GM21526 (cell line): ENCODE results near the gene PRR36.
"Not testable (repeated sequence)": the region's sequence is repeated elsewhere in the genome, so short reads cannot be mapped to it uniquely, and the experiment has no call there.

Experiments used
- ATAC-seq: cut with Tn5 transposase; IDR thresholded peaks from one replicate; pipeline ENCODE4 v1.9.1; 2021; ENCODE audit warnings: moderate library complexity; ENCODE audit not compliant: unreplicated experiment, low FRiP score

The PRR36 gene

GRCh38 chr19:7874076-7874896 is at the start of gene PRR36:
Gene PRR36 (minus strand): TSS chr19:7874390. CDS start chr19:7873689, 701 bp downstream.
- ATAC-seq: no peak

- ATAC-seq: no peak
Observed at GRCh38 chr19:7923295-7924191, 49.4 kb upstream of the PRR36 start.

GRCh38 chr19:7922836-7923195 is 48.6 kb upstream of the PRR36 start:
- no peak for ATAC-seq

- ATAC-seq: no peak
Observed at GRCh38 chr19:7921967-7922835, 48.0 kb upstream of the PRR36 start.

- ATAC-seq: peak; percentile 1
Observed at GRCh38 chr19:7921302-7921966, 47.2 kb upstream of the PRR36 start.

GRCh38 chr19:7920519-7921301 is 46.5 kb upstream of the PRR36 start:
- peak; percentile 9 for ATAC-seq

- peak; percentile 39 for ATAC-seq
Observed at GRCh38 chr19:7919610-7920518, 45.7 kb upstream of the PRR36 start, which contains the start of gene SNAPC2. Gene SNAPC2 (plus strand): TSS chr19:7920338. CDS start chr19:7920367, 29 bp downstream.

- ATAC-seq: no peak
Observed at GRCh38 chr19:7918615-7919421, 44.6 kb upstream of the PRR36 start.

- ATAC-seq: not testable (repeated sequence)
Observed at GRCh38 chr19:7918062-7918614, 43.9 kb upstream of the PRR36 start.

GRCh38 chr19:7917267-7918061 is 43.3 kb upstream of the PRR36 start:
- ATAC-seq: no peak

- ATAC-seq: no peak
Observed at GRCh38 chr19:7916955-7917266, 42.7 kb upstream of the PRR36 start.

GRCh38 chr19:7916103-7916954 is 42.1 kb upstream of the PRR36 start:
- no peak for ATAC-seq

- ATAC-seq: no peak
Observed at GRCh38 chr19:7915250-7916102, 41.3 kb upstream of the PRR36 start.

- ATAC-seq: no peak
Observed at GRCh38 chr19:7914598-7915045, 40.4 kb upstream of the PRR36 start, which contains the start of gene TGFBR3L. Gene TGFBR3L (plus strand): TSS chr19:7914830.
